GM06990 (cell line): Measurements from ENCODE around the gene KLK2.

Source experiments
- DNase-seq: peaks from one replicate; pipeline ENCODE4 v3.0.0-alpha.2; 2011; ENCODE audit not compliant: insufficient read length; ENCODE audit errors: extremely low read depth
- H3K27me3 ChIP-seq: replicated peaks from 2 replicates; pipeline ENCODE4 v1.6.0; 2011; ENCODE audit warnings: low read length; ENCODE audit not compliant: control insufficient read depth, insufficient read depth
- H3K36me3 ChIP-seq: 2 replicates; pipeline ENCODE4 v1.5.1; 2011; ENCODE audit warnings: low read length; ENCODE audit not compliant: control insufficient read depth, insufficient read depth
- H3K4me3 ChIP-seq: replicated peaks from 2 replicates; pipeline ENCODE4 v1.5.1; 2011; ENCODE audit warnings: low read depth, mild to moderate bottlenecking, control low read depth, low read length
- TF ChIP-seq, protein P1 (sequence below): IDR thresholded peaks from 2 replicates; pipeline ENCODE4 v1.5.1; 2011; ENCODE audit warnings: low read length, control low read depth, mild to moderate bottlenecking, inconsistent platforms; ENCODE audit not compliant: insufficient read depth, poor library complexity, severe bottlenecking

Gene KLK2

GRCh38 chr19:50831026-50831396 lies 42.2 kb upstream of the KLK2 start:
- TF ChIP-seq, protein P1, sequence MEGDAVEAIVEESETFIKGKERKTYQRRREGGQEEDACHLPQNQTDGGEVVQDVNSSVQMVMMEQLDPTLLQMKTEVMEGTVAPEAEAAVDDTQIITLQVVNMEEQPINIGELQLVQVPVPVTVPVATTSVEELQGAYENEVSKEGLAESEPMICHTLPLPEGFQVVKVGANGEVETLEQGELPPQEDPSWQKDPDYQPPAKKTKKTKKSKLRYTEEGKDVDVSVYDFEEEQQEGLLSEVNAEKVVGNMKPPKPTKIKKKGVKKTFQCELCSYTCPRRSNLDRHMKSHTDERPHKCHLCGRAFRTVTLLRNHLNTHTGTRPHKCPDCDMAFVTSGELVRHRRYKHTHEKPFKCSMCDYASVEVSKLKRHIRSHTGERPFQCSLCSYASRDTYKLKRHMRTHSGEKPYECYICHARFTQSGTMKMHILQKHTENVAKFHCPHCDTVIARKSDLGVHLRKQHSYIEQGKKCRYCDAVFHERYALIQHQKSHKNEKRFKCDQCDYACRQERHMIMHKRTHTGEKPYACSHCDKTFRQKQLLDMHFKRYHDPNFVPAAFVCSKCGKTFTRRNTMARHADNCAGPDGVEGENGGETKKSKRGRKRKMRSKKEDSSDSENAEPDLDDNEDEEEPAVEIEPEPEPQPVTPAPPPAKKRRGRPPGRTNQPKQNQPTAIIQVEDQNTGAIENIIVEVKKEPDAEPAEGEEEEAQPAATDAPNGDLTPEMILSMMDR: no peak
- DNase-seq: no peak
- Histone ChIP-seq H3K27me3 (no peaks in the 10 kb centered on the region), H3K4me3 (no peak overlapping the region), H3K36me3 (no peaks in the 10 kb centered on the region)

DNA sequence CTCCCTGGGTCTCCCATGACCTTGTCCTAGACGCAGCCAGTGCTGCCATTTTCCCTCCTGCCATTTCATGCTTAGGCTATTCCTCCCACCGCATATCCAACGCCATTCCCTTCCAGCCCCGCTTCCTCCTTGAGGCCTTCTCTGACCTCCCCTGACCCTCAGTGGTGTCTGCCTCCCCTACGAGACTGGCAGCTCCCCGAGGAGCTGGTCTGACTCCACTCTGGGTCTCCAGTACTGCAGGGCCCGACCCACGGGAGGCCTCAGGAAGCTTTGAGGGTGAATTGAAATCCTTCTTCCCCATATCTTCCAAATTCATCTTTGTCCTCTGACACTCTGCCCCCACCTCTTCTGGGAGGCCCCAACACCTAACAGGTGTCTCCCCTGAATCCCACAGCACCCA lies 40.6 kb upstream of the KLK2 start:
- no peaks in the 10 kb centered on the region for H3K36me3 ChIP-seq
- no peak overlapping the region for H3K4me3 ChIP-seq
- H3K27me3 ChIP-seq: no peaks in the 10 kb centered on the region
- no peak for DNase-seq
- TF ChIP-seq, protein P1: no peak

DNA sequence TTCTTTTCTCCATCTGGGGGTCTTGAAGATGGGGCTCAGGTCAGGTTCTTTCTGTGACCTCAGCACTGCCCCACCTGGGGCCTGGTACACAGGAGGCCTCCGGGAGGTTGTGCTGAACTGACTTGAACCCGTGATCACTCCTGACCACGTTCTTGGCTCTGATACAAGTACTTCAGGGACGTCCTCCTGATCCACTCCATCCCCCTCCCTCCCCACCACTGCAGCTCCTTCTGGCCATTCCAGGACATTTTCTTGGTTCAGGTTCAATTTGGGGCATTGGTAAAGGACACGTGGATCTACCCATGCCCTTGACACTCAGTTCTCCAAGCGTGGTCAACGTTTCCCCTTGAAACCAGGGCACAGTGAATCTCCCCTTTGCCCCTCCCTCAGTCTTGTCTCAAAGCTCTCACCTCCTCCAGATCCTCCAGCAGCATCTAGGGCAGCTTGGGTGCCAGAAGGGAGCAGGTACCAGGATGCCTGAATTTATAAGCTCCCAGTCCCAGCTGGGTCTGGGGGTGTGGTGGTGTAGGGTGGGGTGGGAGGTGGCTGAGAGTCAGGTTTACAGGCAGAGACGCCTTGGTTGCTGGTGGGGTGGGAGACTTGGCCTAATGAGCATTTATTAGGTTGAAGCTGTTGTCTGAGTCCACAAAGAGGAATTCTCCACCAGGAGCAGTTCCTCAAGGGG lies 40.0 kb upstream of the KLK2 start, which contains the start of gene KLK15:
Gene KLK15, minus strand, starts transcription at position 458 of the 685 bp plus-strand sequence. CDS start 2,082 bp downstream, outside the sequence.
- DNase-seq: no peak
- TF ChIP-seq, protein P1: no peak
- no peaks in the 10 kb centered on the region for H3K36me3 ChIP-seq
- H3K27me3 ChIP-seq: no peaks in the 10 kb centered on the region
- no peak within 1 kb of the TSS for H3K4me3 ChIP-seq

DNA sequence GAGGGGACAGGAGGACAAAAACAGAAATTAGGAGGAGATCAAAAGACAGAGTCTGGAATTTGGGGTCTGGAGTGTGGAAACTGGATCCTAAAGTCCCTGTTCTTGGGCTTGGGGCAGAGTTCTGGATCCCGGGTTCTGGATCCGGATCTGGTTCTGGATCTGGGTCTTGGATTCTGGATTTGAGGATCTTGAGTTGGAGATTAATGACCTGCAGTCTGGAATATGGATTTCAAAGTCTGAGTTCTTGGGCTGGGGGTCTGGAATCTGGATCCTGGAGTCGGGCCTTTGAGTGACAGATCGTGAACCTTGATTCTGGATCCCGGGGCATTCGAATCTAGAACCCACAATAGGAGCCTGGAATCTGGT lies 39.5 kb upstream of the KLK2 start:
- TF ChIP-seq, protein P1: no peak
- H3K4me3 ChIP-seq: no peak overlapping the region
- no peaks in the 10 kb centered on the region for H3K36me3 ChIP-seq
- DNase-seq: no peak
- no peaks in the 10 kb centered on the region for H3K27me3 ChIP-seq

DNA sequence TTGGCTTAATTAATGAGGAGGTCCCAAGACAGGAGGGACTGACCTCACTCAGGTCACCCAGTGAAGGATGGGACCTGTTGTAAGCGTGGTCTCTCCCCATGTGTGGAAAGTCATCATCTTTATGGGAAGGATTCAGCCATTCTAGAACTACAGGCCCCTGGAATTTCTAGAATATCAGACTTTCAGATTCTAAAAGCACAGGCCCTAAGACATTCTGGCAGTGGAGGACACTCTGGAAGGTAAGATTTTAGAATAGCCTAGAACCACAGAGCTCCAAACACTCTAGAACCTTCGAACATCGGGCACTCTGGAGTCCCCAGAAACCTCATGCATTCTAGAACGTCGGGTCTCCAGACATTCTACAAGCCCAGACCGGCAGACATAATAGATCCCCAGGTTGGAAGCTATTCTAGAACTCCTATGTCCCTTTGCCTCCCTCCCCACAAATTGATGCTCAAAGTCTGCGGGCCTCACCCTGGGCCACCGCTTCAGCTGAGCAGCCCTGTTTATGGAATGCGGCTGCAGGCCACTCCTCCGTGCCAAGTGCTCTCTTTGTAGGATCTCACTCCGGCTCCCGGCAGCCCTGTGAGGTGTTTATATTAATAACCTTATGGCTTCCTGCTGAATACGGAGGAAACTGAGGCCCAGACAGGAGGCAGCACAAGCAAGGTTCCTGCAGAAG lies 38.0 kb upstream of the KLK2 start:
- DNase-seq: no peak

More for the DNA sequence above, 38.0 kb upstream of the KLK2 start:
- H3K4me3 ChIP-seq: peak overlapping the region; percentile 63
- TF ChIP-seq, protein P1: no peak
- no peaks in the 10 kb centered on the region for H3K36me3 ChIP-seq
- H3K27me3 ChIP-seq: no peaks in the 10 kb centered on the region
